ENCODE results near the gene NOS1AP.

The NOS1AP gene

DNA sequence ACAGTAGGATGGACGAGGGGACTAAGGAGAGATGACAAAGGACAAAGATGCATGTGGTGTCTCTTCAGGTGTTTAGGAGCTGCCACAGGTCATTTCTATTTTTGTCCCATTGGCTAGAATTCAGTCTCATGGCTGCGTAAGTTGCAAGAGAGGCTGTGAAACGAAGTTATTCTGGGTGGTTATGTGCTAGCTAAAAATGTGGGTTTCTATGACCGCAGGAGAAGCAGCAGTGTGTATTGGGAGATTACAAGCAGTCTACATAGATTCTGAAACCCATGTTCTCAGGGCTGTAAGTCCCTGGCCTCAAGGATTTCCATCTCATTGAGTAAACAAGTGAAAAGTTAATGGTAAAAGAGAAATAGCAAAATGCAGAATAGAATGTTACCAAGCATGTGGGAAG, 196.5 kb downstream of the NOS1AP start:
- no peak for DNase-seq

DNA sequence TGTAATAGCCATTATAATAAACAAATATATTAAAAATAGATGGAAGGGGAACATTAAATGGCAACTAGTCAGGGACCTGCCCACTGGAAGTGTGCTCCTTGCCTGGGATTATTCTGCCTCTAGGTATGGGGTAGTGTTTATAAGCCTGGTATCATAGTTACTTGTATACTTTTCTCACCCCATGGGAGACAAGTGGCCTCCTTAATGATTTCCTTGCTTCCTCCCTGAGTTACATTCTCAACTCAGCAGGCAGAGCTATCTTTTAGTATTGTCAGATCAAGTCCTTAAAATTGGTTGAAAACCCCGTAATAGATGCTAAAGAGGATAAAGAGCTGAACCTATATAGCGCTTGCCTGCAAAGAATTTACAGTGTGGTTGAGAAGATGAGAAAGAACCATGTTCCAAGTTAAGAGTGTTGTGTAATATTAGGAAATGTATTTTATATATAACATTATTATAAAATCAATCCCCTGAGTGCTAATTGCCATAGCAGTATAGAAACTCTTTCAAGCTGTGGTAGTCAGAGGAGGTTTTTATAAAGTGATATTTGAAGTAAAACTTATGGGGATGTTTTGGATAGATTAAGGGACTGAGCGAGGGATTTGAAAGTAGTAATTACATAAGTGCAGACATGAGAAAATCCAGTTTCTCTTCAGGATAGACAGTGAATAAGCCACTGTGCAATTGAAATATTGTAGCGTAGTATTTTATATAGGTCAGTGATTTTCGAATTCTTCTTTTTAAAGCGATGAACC, 200.7 kb downstream of the NOS1AP start:
- DNase-seq: no peak

GRCh38 chr1:162271972-162272371, 202.5 kb downstream of the NOS1AP start:
- DNase-seq: no peak

GRCh38 chr1:162272419-162272818, 202.9 kb downstream of the NOS1AP start:
- no peak for DNase-seq

DNA sequence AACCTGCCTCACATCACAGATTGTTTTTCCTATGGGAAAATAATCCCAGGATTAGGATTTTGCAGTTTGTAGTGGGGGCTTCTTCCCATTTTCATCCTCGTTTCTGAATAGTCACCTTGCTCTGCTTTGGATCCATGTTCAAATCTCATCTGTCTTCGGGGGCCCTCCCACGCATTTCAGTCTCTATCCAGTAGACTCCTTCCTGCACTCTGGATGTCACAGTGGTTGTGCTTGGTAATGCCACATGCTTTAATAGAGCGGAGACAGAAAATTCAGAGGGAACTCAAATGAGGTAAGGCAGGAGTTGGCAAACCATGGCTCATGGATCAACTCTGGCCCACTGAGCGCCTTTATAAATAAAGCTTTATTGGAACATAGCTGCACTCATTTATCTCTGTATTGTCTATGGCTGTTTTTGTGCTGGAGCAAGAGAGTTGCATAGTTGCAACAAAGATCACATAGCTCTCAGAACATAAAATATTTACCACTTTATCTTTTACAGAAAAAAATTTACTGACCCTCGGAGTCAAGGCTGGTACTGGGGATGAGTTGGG, 206.2 kb downstream of the NOS1AP start:
- no peak for DNase-seq

DNA sequence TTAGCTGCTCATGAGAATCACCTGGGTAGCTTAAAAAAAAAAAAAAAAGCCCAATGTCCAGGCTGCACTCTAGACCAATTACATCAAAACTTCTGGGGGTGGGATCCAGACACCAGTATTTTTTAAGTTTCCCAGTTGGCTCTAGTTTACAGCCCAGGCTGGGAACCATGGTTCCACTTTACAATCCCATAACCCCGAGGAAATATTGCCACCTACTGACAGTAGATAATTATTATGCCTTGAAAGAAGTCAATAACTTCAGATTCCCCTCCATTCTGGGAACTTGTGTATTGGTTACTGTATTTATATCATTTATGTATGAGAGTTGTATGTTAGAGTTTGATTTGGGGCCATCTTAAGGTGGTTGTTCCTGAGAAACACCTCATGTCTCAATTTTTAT, 207.0 kb downstream of the NOS1AP start:
- DNase-seq: no peak

DNA sequence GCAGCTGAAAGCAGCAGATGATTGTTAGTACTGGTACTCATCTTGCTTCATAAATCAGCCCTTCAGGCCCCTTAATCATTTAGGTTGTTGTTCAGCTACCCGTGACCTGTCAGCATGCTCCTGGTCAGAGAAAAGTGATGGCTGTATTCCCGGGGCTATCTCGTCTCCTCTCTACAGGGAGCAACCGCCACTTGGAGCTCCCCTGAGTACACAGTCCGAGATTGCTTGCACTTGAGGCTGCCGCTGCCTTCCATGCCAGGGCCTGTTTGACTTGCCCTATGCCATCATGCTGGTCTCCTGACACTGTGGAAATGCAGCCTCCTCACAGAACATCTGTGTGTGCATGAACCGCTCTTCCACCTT, 209.6 kb downstream of the NOS1AP start:
- DNase-seq: no peak

- DNase-seq: no peak
Measured at GRCh38 chr1:162281426-162281825, 211.9 kb downstream of the NOS1AP start.

DNA sequence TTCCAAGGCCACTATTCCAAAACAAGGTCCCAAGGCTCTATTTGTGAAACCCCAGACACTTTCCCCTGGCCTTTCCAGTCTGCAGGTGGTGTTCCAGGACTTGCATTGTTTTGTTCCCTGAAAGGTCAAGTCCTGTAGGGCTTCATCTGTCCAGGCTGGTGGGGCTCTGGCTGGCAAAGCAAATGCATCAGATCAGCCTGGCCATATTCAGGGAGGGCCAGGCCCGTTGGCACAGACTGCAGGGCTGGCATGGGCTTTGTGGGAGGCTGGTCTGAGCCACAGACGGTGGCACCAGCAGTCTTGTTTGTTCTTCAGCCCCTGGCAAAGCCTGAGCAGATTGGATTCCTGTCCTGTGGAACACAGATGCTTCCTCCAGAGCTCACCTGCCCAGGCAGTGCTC, 214.2 kb downstream of the NOS1AP start:
- DNase-seq: no peak

DNA sequence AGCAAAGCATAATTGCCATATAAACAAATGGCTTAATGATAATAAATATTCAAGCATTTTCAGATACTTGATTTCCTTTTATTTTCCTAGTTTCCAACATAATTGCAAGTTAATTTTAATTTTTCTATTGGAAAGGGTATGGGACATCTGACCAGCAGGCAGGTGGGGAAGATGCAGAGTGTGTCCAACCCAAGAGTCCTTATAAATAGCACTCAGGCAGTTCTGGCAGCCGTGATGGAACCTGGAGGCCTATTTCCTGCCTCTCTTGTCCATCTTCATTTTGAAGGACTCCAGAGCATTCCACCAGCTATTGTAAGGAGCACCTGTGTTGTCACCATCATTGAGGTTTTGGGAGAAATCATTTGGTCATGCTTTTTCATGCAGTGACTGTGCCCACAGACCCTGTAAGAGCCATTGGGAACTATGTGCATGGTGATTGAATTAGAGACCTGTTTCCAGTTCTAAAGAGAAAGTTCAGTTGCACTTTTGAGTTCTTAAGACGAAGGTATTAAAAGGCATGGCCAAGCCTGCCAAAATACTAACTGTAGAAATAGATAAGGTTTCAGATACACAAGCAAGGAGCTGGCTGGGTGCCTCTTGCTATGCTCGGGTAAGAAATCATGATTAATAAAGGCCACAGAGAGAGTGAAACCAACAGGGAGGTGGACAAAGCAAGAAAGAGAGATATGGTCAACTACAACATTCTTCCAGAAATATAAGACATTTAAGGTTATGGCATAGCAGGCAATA, 214.9 kb downstream of the NOS1AP start:
- no peak for DNase-seq

- no peak for DNase-seq
Measured at GRCh38 chr1:162285149-162285561, 215.7 kb downstream of the NOS1AP start.

DNA sequence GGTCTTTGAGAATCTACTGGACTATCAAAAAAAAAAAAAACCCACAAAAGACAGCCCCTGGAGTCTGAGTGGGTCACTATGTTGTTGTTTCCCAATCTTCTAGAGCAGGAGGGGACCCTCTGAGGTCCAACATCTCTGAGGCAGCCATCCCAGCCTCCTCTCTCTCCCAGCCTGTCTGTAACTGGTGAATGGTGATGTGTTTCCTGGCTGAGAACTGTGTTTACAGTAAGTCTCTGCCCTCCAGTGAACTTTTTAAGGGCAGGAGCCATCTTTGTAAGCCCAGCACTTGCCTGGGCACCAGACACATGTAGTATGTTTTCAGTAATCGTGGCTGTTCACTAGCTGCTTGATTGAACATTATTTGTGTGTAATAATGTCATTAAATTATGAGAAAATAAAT, 221.5 kb downstream of the NOS1AP start:
- no peak for DNase-seq

- no peak for DNase-seq
Measured at GRCh38 chr1:162292422-162292849, 222.9 kb downstream of the NOS1AP start.

- DNase-seq: no peak
Measured at GRCh38 chr1:162293073-162293692, 223.7 kb downstream of the NOS1AP start.

- DNase-seq: no peak
Measured at GRCh38 chr1:162294015-162294414, 224.5 kb downstream of the NOS1AP start.

DNA sequence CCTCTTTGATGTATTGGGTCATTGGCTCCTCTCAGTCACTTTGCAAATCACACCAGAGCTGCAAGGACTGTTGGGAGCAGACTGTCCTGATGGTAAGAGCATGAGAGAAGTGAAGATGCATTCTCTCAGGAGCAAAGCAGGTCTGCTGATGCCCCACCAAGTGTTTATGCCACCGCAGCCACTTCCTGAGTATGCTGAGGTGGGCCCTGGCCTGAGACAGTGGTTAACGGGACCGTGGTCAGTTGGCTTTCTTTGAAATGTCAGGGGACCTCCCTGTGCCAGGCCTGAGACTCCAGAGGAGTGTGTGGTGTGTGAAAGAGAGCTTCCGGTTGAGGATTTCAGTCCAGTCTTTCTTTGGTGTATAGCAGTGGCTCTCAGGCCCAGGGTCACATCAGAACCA, 227.7 kb downstream of the NOS1AP start:
- DNase-seq: no peak

- DNase-seq: no peak
Measured at GRCh38 chr1:162298266-162298665, 228.8 kb downstream of the NOS1AP start.

DNA sequence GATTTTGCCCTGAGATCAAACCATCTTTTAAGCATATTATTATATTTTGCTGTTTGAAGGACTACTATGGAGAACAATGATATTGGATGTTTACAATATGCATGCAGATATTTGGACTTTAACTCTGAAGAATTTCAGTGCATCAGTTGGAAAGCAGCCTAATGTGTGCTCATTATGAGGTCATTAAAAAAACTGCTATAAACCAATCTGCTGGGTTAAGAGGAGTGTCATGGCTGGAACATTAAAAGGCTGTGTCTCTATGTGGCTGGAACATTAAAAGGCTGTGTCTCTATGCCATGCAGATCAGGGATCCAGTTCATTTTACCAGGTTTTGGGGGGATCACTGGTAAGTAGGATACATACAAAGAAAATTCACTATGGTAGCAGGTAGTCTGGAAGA, 229.5 kb downstream of the NOS1AP start:
- DNase-seq: no peak

- no peak for DNase-seq
Measured at GRCh38 chr1:162300057-162300917, 230.8 kb downstream of the NOS1AP start.

GRCh38 chr1:162301696-162302095, 232.2 kb downstream of the NOS1AP start:
- DNase-seq: no peak

DNA sequence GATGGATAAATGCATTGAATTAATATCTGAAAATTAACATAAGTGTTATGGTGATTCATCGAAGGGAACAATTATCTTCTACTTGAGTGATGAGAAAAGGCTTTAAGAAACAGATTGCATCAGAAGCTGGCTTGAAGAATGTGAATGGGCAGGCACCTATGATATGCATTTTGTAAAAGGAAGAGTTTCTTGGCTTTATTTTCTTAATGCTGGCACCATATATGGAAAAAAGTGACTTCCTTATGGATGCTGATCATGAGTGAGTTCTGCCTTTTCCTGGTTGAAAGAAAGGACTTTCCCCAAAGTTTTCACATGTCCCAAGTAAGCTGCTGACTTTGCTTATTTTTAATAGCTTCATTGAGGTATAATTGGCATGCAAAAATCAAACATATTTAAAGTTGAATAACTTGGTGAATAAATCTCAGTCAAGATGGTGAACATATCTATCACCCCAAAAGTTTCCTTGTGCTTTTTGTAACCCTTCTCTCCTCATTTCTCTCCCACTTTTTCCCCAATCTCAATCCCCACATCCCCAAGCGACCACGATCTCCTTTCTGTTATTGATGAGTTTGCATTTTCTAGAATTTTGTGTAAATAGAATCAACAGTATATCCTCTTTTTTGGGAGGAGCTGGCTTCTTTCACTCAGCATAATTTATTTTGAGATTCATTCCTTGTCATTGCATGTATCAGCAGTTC, 233.0 kb downstream of the NOS1AP start:
- no peak for DNase-seq

GRCh38 chr1:162303004-162303344, 233.5 kb downstream of the NOS1AP start:
- DNase-seq: no peak
